WTC11 (cell line): ENCODE measurements around the gene KAZN. TPM values are rescaled to one million over a fixed set of nuclear protein-coding genes. Genes with fewer than 3 reads are reported as not detected.

Experiments used
- ATAC-seq: fragments of 200-7000 bp; cut with Tn5 transposase; 2 replicates; pipeline ENCODE4 v1.10.0; 2021; ENCODE audit warnings: mild to moderate bottlenecking, moderate library complexity
- CTCF ChIA-PET: fragments of 300-600 bp; sonication (Branson Sonifier 250); formaldehyde crosslinking; loops from one replicate; lab custom pipeline; 2021; ENCODE audit warnings: antibody characterized with exemption; lab: Charles Lee
- POLR2A ChIA-PET: fragments of 350-600 bp; sonication (Branson Sonifier 250); formaldehyde crosslinking; loops from one replicate; lab custom pipeline; 2021; ENCODE audit warnings: antibody characterized with exemption; lab: Charles Lee
- DNase-seq: peaks from one replicate; pipeline ENCODE4 v3.0.0; 2021; ENCODE audit warnings: low spot score
- H3K27ac Mint-ChIP-seq: 2 replicates; pipeline ENCODE4 v1.8.0; 2021; ENCODE audit warnings: mixed read lengths
- H3K27me3 Mint-ChIP-seq: 2 replicates; pipeline ENCODE4 v1.8.0; 2021; ENCODE audit warnings: low read depth, mild to moderate bottlenecking, moderate library complexity, mixed read lengths
- H3K36me3 Mint-ChIP-seq: 2 replicates; pipeline ENCODE4 v1.8.0; 2021; ENCODE audit warnings: mixed read lengths
- H3K4me1 Mint-ChIP-seq: 2 replicates; pipeline ENCODE4 v1.8.0; 2022; ENCODE audit warnings: mixed read lengths
- H3K4me3 Mint-ChIP-seq: 2 replicates; pipeline ENCODE4 v1.8.0; 2021; ENCODE audit warnings: mild to moderate bottlenecking, moderate library complexity, mixed read lengths
- H3K9me3 Mint-ChIP-seq: 2 replicates; pipeline ENCODE4 v1.8.0; 2021; ENCODE audit warnings: mixed read lengths
- ATF1 ChIP-seq: sonication (generic); formaldehyde crosslinking; IDR thresholded peaks from 2 replicates; pipeline ENCODE4 v1.8.1; 2023; ENCODE audit warnings: mild to moderate bottlenecking, moderate library complexity, missing genetic modification reagents
- GRHL2 ChIP-seq: fragments of 250-450 bp; sonication (Bioruptor Pico); IDR thresholded peaks from 2 replicates; pipeline ENCODE4 v1.8.0; 2022; ENCODE audit warnings: mild to moderate bottlenecking, moderate library complexity; ENCODE audit not compliant: insufficient replicate concordance, severe bottlenecking
- HMGA2 ChIP-seq: fragments of 250-450 bp; sonication (Bioruptor Pico); IDR thresholded peaks from 2 replicates; pipeline ENCODE4 v1.4.0; 2021; ENCODE audit warnings: mild to moderate bottlenecking, moderate library complexity
- MYBL2 ChIP-seq: sonication (generic); formaldehyde crosslinking; IDR thresholded peaks from 2 replicates; pipeline ENCODE4 v1.8.1; 2023; ENCODE audit warnings: mild to moderate bottlenecking, moderate library complexity, missing genetic modification reagents
- NR3C1 ChIP-seq: sonication (generic); formaldehyde crosslinking; conservative IDR thresholded peaks from 2 replicates; pipeline ENCODE4 v1.8.1; 2023; ENCODE audit warnings: low read depth, mild to moderate bottlenecking, missing genetic modification reagents
- RORB ChIP-seq: fragments of 250-450 bp; sonication (Bioruptor Pico); IDR thresholded peaks from 2 replicates; pipeline ENCODE4 v1.9.0; 2021; ENCODE audit warnings: mild to moderate bottlenecking
- SP1 ChIP-seq: sonication (generic); formaldehyde crosslinking; conservative IDR thresholded peaks from 2 replicates; pipeline ENCODE4 v1.8.1; 2022; ENCODE audit warnings: missing genetic modification reagents
- ZNF263 ChIP-seq: sonication (generic); formaldehyde crosslinking; IDR thresholded peaks from 2 replicates; pipeline ENCODE4 v1.8.1; 2022; ENCODE audit warnings: low read depth, mild to moderate bottlenecking, moderate library complexity, missing genetic modification reagents
- total RNA-seq: library from RNA; stranded (reverse); gene quantifications from 3 replicates; pipeline ENCODE4 v1.2.3, GENCODE V29; 2021
- TF ChIP-seq, protein P1 (sequence below): fragments of 200-600 bp; IDR thresholded peaks from 2 replicates; pipeline ENCODE4 v1.8.0; 2022; ENCODE audit warnings: antibody characterized with exemption
- TF ChIP-seq, protein P2 (sequence below): sonication (generic); formaldehyde crosslinking; IDR thresholded peaks from 2 replicates; pipeline ENCODE4 v1.8.1; 2022; ENCODE audit warnings: low read depth, missing genetic modification reagents, borderline replicate concordance
- TF ChIP-seq, protein P3 (sequence below): sonication (generic); formaldehyde crosslinking; IDR thresholded peaks from 2 replicates; pipeline ENCODE4 v1.8.1; 2023; ENCODE audit warnings: mild to moderate bottlenecking, missing genetic modification reagents, moderate library complexity
- TF ChIP-seq, protein P4 (sequence below): sonication (generic); formaldehyde crosslinking; IDR thresholded peaks from 2 replicates; pipeline ENCODE4 v1.8.0; 2022; ENCODE audit warnings: mild to moderate bottlenecking, missing genetic modification reagents
- TF ChIP-seq, protein P5 (sequence below): sonication (generic); formaldehyde crosslinking; conservative IDR thresholded peaks from 2 replicates; pipeline ENCODE4 v1.8.1; 2022; ENCODE audit warnings: mild to moderate bottlenecking, missing genetic modification reagents
- TF ChIP-seq, protein P6 (sequence below): sonication (generic); formaldehyde crosslinking; IDR thresholded peaks from 2 replicates; pipeline ENCODE4 v1.8.0; 2023; ENCODE audit warnings: missing genetic modification reagents, mild to moderate bottlenecking, borderline replicate concordance
- TF ChIP-seq, protein P7 (sequence below): sonication (generic); formaldehyde crosslinking; IDR thresholded peaks from 2 replicates; pipeline ENCODE4 v1.8.1; 2023; ENCODE audit warnings: mild to moderate bottlenecking, missing genetic modification reagents, borderline replicate concordance

Gene KAZN
- total RNA-seq, 1 experiment from 2014 or later, result 19.9 TPM

DNA sequence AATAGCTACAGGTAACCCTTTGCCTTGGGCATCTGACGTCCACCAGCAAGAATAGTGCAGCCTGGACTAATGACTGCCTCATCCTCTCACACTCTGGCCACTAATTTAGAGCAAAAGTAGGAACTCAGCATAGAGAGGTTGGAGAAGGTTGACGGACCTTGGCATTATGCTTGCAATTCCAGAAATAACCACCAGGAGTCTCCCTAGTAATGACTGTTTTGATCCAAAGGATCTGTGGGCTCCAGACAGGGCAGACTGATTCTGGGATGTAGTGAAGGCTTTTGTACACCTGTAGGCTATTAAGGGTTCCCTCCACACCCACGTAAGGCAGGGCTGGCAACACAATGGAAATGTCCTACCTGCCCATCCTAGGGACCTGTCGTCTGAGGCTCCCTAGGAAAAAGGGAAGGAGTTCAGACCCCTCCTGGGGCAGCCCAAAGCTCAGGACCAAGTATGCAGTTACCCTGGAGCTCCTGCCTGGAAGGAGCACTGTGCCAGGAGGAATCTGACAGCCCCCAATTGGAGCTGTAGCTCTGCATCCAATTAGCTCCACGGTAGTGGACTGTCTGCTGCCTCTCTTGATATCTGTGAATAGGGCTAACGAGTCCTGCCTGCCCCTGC lies 464.1 kb downstream of the KAZN start:
- no peak overlapping the region for H3K27ac Mint-ChIP-seq
- no peak for DNase-seq
- H3K9me3 Mint-ChIP-seq, result peaks cover 9% of the 10 kb centered on the region
- no peaks in the 10 kb centered on the region for H3K27me3 Mint-ChIP-seq
- H3K36me3 Mint-ChIP-seq, result peaks cover 6% of the 10 kb centered on the region
- H3K4me1 Mint-ChIP-seq, result peaks cover 4% of the 10 kb centered on the region
- ChIA-PET CTCF (interaction anchor here (0.5 to 2.1 kb wide), 7 partner anchors 8 to 143 kb away, joined by 3 to 17 read pairs (median 5); no protein-coding TSS in a partner anchor), POLR2A (no interaction called here)
- TF ChIP-seq, protein P1, sequence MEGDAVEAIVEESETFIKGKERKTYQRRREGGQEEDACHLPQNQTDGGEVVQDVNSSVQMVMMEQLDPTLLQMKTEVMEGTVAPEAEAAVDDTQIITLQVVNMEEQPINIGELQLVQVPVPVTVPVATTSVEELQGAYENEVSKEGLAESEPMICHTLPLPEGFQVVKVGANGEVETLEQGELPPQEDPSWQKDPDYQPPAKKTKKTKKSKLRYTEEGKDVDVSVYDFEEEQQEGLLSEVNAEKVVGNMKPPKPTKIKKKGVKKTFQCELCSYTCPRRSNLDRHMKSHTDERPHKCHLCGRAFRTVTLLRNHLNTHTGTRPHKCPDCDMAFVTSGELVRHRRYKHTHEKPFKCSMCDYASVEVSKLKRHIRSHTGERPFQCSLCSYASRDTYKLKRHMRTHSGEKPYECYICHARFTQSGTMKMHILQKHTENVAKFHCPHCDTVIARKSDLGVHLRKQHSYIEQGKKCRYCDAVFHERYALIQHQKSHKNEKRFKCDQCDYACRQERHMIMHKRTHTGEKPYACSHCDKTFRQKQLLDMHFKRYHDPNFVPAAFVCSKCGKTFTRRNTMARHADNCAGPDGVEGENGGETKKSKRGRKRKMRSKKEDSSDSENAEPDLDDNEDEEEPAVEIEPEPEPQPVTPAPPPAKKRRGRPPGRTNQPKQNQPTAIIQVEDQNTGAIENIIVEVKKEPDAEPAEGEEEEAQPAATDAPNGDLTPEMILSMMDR, result peak; percentile 84
- TF ChIP-seq GRHL2 (CRISPR knock-in tag), result no peak
- ATAC-seq, result peak; percentile 65
- no peak overlapping the region for H3K4me3 Mint-ChIP-seq

DNA sequence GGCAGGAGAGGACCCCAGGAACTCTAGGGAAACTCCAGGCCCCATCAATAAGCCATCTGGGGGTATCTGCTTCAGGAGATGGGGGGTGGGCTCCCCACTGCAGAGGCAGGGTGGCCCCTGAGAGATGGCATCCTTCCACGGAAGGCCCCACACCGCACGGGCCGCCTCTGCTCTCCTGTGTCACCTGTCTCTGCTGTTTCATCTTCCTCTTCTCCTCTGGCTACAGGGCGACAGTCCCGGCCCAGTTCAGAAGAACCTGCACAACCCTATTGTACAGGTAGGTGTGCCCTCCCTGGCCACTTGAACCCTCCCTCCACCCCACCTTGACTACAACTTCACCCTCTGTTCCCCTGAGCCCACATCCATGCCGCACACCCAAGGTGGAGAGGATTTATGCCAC lies 464.9 kb downstream of the KAZN start:
- Mint-ChIP-seq H3K27ac (no peak overlapping the region), H3K27me3 (no peaks in the 10 kb centered on the region)
- TF ChIP-seq, protein P2, sequence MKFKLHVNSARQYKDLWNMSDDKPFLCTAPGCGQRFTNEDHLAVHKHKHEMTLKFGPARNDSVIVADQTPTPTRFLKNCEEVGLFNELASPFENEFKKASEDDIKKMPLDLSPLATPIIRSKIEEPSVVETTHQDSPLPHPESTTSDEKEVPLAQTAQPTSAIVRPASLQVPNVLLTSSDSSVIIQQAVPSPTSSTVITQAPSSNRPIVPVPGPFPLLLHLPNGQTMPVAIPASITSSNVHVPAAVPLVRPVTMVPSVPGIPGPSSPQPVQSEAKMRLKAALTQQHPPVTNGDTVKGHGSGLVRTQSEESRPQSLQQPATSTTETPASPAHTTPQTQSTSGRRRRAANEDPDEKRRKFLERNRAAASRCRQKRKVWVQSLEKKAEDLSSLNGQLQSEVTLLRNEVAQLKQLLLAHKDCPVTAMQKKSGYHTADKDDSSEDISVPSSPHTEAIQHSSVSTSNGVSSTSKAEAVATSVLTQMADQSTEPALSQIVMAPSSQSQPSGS (CRISPR knock-in tag), result no peak
- TF ChIP-seq, protein P3, sequence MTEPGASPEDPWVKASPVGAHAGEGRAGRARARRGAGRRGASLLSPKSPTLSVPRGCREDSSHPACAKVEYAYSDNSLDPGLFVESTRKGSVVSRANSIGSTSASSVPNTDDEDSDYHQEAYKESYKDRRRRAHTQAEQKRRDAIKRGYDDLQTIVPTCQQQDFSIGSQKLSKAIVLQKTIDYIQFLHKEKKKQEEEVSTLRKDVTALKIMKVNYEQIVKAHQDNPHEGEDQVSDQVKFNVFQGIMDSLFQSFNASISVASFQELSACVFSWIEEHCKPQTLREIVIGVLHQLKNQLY (CRISPR knock-in tag), result no peak
- TF ChIP-seq ATF1 (CRISPR knock-in tag) (no peak), SP1 (no peak)
- TF ChIP-seq, protein P4, sequence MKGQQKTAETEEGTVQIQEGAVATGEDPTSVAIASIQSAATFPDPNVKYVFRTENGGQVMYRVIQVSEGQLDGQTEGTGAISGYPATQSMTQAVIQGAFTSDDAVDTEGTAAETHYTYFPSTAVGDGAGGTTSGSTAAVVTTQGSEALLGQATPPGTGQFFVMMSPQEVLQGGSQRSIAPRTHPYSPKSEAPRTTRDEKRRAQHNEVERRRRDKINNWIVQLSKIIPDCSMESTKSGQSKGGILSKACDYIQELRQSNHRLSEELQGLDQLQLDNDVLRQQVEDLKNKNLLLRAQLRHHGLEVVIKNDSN (CRISPR knock-in tag), result no peak
- TF ChIP-seq, all 79 proteins: peak for 0
- ATAC-seq, result no peak
- no peak for DNase-seq
- H3K4me3 Mint-ChIP-seq, result no peak overlapping the region
- H3K9me3 Mint-ChIP-seq, result peaks cover 9% of the 10 kb centered on the region
- peaks cover 6% of the 10 kb centered on the region for H3K36me3 Mint-ChIP-seq
- ChIA-PET POLR2A (no interaction called here), CTCF (interaction anchor here (0.5 to 2.1 kb wide), 7 partner anchors 9 to 142 kb away, joined by 3 to 17 read pairs (median 5); no protein-coding TSS in a partner anchor)
- peaks cover 4% of the 10 kb centered on the region for H3K4me1 Mint-ChIP-seq

DNA sequence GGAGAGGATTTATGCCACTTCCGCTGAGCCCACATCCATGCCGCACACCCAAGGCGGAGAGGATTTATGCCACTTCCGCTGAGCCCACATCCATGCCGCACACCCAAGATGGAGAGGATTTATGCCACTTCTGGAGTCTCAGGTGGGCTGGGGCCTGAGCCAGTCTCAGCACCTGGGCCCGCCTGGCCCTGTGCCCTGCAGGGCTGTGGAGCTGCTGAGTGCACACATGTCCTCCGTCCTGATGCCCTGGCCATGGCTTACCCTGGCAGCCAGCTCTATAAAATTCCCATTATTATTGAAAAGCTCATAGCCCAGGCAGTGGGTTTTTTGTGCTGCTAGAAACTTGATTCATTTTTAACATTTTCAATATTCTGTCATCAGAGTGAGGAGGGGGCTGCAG lies 465.3 kb downstream of the KAZN start:
- ChIA-PET CTCF (interaction anchor here (1.6 to 2.1 kb wide), 2 partner anchors 34 to 36 kb away, joined by 6 to 17 read pairs; no protein-coding TSS in a partner anchor), POLR2A (interaction anchor here (0.5 kb wide), 1 partner anchor 40 kb away, joined by 5 read pairs; no protein-coding TSS in a partner anchor)
- no peaks in the 10 kb centered on the region for H3K27me3 Mint-ChIP-seq
- peaks cover 4% of the 10 kb centered on the region for H3K4me1 Mint-ChIP-seq
- peaks cover 9% of the 10 kb centered on the region for H3K9me3 Mint-ChIP-seq
- H3K4me3 Mint-ChIP-seq, result no peak overlapping the region
- no peak for DNase-seq
- ATAC-seq, result no peak
- peaks cover 6% of the 10 kb centered on the region for H3K36me3 Mint-ChIP-seq
- TF ChIP-seq HMGA2 (CRISPR knock-in tag) (no peak), NR3C1 (CRISPR knock-in tag) (no peak), ZNF263 (CRISPR knock-in tag) (no peak), RORB (CRISPR knock-in tag) (no peak), MYBL2 (no peak)
- TF ChIP-seq, protein P5, sequence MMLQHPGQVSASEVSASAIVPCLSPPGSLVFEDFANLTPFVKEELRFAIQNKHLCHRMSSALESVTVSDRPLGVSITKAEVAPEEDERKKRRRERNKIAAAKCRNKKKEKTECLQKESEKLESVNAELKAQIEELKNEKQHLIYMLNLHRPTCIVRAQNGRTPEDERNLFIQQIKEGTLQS (CRISPR knock-in tag), result no peak
- TF ChIP-seq, protein P6, sequence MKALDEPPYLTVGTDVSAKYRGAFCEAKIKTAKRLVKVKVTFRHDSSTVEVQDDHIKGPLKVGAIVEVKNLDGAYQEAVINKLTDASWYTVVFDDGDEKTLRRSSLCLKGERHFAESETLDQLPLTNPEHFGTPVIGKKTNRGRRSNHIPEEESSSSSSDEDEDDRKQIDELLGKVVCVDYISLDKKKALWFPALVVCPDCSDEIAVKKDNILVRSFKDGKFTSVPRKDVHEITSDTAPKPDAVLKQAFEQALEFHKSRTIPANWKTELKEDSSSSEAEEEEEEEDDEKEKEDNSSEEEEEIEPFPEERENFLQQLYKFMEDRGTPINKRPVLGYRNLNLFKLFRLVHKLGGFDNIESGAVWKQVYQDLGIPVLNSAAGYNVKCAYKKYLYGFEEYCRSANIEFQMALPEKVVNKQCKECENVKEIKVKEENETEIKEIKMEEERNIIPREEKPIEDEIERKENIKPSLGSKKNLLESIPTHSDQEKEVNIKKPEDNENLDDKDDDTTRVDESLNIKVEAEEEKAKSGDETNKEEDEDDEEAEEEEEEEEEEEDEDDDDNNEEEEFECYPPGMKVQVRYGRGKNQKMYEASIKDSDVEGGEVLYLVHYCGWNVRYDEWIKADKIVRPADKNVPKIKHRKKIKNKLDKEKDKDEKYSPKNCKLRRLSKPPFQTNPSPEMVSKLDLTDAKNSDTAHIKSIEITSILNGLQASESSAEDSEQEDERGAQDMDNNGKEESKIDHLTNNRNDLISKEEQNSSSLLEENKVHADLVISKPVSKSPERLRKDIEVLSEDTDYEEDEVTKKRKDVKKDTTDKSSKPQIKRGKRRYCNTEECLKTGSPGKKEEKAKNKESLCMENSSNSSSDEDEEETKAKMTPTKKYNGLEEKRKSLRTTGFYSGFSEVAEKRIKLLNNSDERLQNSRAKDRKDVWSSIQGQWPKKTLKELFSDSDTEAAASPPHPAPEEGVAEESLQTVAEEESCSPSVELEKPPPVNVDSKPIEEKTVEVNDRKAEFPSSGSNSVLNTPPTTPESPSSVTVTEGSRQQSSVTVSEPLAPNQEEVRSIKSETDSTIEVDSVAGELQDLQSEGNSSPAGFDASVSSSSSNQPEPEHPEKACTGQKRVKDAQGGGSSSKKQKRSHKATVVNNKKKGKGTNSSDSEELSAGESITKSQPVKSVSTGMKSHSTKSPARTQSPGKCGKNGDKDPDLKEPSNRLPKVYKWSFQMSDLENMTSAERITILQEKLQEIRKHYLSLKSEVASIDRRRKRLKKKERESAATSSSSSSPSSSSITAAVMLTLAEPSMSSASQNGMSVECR (CRISPR knock-in tag), result no peak
- TF ChIP-seq, protein P7, sequence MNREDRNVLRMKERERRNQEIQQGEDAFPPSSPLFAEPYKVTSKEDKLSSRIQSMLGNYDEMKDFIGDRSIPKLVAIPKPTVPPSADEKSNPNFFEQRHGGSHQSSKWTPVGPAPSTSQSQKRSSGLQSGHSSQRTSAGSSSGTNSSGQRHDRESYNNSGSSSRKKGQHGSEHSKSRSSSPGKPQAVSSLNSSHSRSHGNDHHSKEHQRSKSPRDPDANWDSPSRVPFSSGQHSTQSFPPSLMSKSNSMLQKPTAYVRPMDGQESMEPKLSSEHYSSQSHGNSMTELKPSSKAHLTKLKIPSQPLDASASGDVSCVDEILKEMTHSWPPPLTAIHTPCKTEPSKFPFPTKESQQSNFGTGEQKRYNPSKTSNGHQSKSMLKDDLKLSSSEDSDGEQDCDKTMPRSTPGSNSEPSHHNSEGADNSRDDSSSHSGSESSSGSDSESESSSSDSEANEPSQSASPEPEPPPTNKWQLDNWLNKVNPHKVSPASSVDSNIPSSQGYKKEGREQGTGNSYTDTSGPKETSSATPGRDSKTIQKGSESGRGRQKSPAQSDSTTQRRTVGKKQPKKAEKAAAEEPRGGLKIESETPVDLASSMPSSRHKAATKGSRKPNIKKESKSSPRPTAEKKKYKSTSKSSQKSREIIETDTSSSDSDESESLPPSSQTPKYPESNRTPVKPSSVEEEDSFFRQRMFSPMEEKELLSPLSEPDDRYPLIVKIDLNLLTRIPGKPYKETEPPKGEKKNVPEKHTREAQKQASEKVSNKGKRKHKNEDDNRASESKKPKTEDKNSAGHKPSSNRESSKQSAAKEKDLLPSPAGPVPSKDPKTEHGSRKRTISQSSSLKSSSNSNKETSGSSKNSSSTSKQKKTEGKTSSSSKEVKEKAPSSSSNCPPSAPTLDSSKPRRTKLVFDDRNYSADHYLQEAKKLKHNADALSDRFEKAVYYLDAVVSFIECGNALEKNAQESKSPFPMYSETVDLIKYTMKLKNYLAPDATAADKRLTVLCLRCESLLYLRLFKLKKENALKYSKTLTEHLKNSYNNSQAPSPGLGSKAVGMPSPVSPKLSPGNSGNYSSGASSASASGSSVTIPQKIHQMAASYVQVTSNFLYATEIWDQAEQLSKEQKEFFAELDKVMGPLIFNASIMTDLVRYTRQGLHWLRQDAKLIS (CRISPR knock-in tag), result no peak
- TF ChIP-seq, all 79 proteins: peak for 0
- H3K27ac Mint-ChIP-seq, result no peak overlapping the region
